ENCODE data around the gene DMD.

DNA sequence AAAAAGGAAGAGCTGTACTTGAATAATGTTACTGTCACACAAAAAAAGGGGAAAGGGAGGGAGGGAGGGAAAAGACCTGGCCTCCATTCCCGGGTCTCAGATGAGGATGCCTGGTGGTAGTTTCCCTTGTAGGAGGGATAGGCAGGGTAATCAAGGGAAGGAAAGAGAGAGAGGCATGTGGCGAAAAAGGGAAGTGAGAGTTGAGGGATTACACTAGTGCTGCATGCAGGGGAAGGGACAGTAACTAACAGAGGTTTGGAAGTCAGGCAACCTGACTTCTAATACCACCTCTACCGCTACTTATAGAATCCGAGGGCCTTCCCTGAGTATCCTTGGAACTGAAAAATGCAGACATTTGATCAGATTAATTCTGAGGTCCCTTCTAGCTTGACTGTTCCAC is 1317.8 kb downstream of the DMD start:
- TF ChIP-seq, protein P1, sequence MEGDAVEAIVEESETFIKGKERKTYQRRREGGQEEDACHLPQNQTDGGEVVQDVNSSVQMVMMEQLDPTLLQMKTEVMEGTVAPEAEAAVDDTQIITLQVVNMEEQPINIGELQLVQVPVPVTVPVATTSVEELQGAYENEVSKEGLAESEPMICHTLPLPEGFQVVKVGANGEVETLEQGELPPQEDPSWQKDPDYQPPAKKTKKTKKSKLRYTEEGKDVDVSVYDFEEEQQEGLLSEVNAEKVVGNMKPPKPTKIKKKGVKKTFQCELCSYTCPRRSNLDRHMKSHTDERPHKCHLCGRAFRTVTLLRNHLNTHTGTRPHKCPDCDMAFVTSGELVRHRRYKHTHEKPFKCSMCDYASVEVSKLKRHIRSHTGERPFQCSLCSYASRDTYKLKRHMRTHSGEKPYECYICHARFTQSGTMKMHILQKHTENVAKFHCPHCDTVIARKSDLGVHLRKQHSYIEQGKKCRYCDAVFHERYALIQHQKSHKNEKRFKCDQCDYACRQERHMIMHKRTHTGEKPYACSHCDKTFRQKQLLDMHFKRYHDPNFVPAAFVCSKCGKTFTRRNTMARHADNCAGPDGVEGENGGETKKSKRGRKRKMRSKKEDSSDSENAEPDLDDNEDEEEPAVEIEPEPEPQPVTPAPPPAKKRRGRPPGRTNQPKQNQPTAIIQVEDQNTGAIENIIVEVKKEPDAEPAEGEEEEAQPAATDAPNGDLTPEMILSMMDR (IDR thresholded peaks at IDR 0.05) = no peak
- TF ChIP-seq POLR2AphosphoS5 (IDR thresholded peaks at IDR 0.05) = no peak
- no peak for TF ChIP-seq POLR2A (IDR thresholded peaks at IDR 0.05)
